Osteocyte (in vitro differentiated cells): ENCODE results near the gene COL23A1. TPM values are rescaled to one million over a fixed set of nuclear protein-coding genes. Genes with fewer than 3 reads are reported as not detected.
"Not testable (repeated sequence)": the region's sequence is repeated elsewhere in the genome, so short reads cannot be mapped to it uniquely, and the experiment has no call there.

Experiments
- DNase-seq: peaks from one replicate; pipeline ENCODE4 v3.0.0; 2021; ENCODE audit warnings: mixed read lengths; ENCODE audit not compliant: unreplicated experiment; ENCODE audit errors: extremely low spot score
- H3K27ac Mint-ChIP-seq: one replicate; pipeline ENCODE4 v1.8.0; 2021; ENCODE audit warnings: mild to moderate bottlenecking, mixed read lengths; ENCODE audit not compliant: unreplicated experiment
- H3K27me3 Mint-ChIP-seq: one replicate; pipeline ENCODE4 v1.8.0; 2021; ENCODE audit warnings: mixed read lengths; ENCODE audit not compliant: unreplicated experiment
- H3K36me3 Mint-ChIP-seq: one replicate; pipeline ENCODE4 v1.8.0; 2021; ENCODE audit warnings: mixed read lengths; ENCODE audit not compliant: unreplicated experiment
- H3K4me1 Mint-ChIP-seq: one replicate; pipeline ENCODE4 v1.8.0; 2021; ENCODE audit warnings: mixed read lengths; ENCODE audit not compliant: unreplicated experiment
- H3K4me3 Mint-ChIP-seq: one replicate; pipeline ENCODE4 v1.8.0; 2021; ENCODE audit warnings: mild to moderate bottlenecking, moderate library complexity, mixed read lengths; ENCODE audit not compliant: unreplicated experiment
- H3K9me3 Mint-ChIP-seq: one replicate; pipeline ENCODE4 v1.8.0; 2021; ENCODE audit warnings: mixed read lengths; ENCODE audit not compliant: unreplicated experiment
- CTCF ChIP-seq: fragments of 200-600 bp; sonication (generic); IDR thresholded peaks from 2 replicates; pipeline ENCODE4 v1.5.0; 2021; ENCODE audit warnings: antibody characterized with exemption, mild to moderate bottlenecking, moderate library complexity
- total RNA-seq: library from RNA; stranded (reverse); gene quantifications from 2 replicates; pipeline ENCODE4 v1.2.1, GENCODE V29; 2021

Gene COL23A1
- total RNA-seq, 1 donor from 2014 or later: not detected

- H3K9me3 Mint-ChIP-seq: peaks cover 45% of the 10 kb centered on the region
Measured at GRCh38 chr5:178490935-178491652, 99.1 kb downstream of the COL23A1 start.

DNA sequence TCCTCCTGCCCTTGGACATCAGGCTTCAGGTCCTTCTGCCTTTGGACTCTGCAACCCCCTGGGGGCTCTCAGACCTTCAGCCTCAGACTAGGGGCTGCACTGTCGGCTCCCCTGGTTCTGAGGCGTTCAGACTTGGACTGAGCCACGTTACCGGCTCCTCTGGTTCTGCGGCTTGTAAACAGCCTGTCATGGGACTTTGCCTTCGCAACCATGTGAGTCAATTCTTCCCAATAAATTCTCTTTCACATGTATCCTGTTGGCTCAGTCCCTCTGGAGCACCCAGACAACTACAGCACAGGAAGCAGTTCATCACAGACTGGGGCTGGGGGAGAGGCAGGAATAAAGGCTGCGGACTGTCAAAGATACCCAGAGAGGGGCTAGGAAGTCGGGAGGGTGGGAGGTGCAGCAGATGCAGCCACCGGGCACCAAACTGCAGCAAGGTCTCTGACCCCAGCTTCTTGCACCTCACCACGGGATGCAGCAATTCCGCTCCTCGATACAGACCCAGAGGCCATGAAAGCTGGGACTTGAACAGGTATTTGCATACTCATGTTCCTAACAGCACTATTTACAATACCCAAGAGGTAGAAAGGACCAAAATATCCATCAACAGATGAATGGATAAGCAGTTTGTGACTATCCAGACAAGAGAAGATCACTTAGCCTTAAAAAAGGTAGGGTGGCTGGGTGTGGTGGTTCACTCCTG is 100.8 kb downstream of the COL23A1 start:
- H3K4me1 Mint-ChIP-seq: no peaks in the 10 kb centered on the region
- no peaks in the 10 kb centered on the region for H3K27me3 Mint-ChIP-seq
- DNase-seq: no peak
- H3K4me3 Mint-ChIP-seq: no peak overlapping the region
- H3K27ac Mint-ChIP-seq: no peak overlapping the region
- H3K9me3 Mint-ChIP-seq: peaks cover 41% of the 10 kb centered on the region
- no peak for TF ChIP-seq CTCF
- H3K36me3 Mint-ChIP-seq: no peaks in the 10 kb centered on the region

More at GRCh38 chr5:178490935-178491652, 99.1 kb downstream of the COL23A1 start:
- Mint-ChIP-seq H3K4me3 (no peak overlapping the region), H3K27me3 (no peaks in the 10 kb centered on the region), H3K36me3 (no peaks in the 10 kb centered on the region), H3K4me1 (no peaks in the 10 kb centered on the region), H3K27ac (no peak overlapping the region)
- no peak for TF ChIP-seq CTCF
- no peak for DNase-seq

- no peak overlapping the region for H3K27ac Mint-ChIP-seq
- H3K4me1 Mint-ChIP-seq: no peaks in the 10 kb centered on the region
- H3K36me3 Mint-ChIP-seq: no peaks in the 10 kb centered on the region
- no peak overlapping the region for H3K4me3 Mint-ChIP-seq
- TF ChIP-seq CTCF: no peak
- DNase-seq: no peak
- H3K27me3 Mint-ChIP-seq: no peaks in the 10 kb centered on the region
- peaks cover 37% of the 10 kb centered on the region for H3K9me3 Mint-ChIP-seq
Measured at GRCh38 chr5:178488696-178489095, 101.5 kb downstream of the COL23A1 start.

- H3K9me3 Mint-ChIP-seq: peaks cover 30% of the 10 kb centered on the region
- H3K27ac Mint-ChIP-seq: no peak overlapping the region
- no peaks in the 10 kb centered on the region for H3K36me3 Mint-ChIP-seq
- DNase-seq: no peak
- TF ChIP-seq CTCF: no peak
- no peaks in the 10 kb centered on the region for H3K27me3 Mint-ChIP-seq
- H3K4me1 Mint-ChIP-seq: no peaks in the 10 kb centered on the region
- H3K4me3 Mint-ChIP-seq: no peak overlapping the region
Measured at GRCh38 chr5:178487911-178488600, 102.1 kb downstream of the COL23A1 start.

DNA sequence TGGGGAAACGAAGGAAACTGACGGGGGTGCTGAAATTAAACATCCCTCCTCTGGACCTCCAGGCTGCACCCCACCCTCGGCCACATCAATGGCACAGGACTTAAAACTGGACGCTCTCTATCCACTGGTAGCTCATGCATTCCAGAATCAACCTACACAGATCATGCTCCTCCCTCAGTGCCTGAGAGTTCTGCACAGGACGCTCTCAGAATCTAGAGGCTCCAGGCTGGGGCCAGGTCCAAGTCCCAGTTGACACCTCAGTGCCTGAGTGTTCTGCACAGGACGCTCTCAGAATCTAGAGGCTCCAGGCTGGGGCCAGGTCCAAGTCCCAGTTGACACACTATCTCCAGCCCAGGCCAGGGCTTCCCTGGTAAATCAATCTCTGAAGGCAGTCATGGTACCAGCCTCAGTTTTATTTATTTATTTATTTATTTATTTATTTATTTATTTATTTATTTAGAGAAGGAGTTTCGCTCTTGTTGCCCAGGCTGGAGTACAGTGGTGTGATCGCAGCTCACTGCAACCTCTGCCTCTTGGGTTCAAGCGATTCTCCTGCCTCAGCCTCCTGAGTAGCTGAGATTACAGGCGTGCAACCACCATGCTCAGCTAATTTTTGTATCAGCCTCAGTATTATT is 103.2 kb downstream of the COL23A1 start:
- H3K4me3 Mint-ChIP-seq, H3K27ac Mint-ChIP-seq, H3K36me3 Mint-ChIP-seq, H3K27me3 Mint-ChIP-seq, H3K4me1 Mint-ChIP-seq, DNase-seq: not testable (repeated sequence)
- peaks cover 28% of the 10 kb centered on the region for H3K9me3 Mint-ChIP-seq
